Dedifferentiated amniotic fluid mesenchymal stem cell (primary cell): ENCODE results near the gene CTSD.

Experiments used
- DNase-seq: peaks from one replicate; pipeline ENCODE4 v3.0.0-alpha.2; 2016; ENCODE audit errors: extremely low spot score

Gene CTSD

DNA sequence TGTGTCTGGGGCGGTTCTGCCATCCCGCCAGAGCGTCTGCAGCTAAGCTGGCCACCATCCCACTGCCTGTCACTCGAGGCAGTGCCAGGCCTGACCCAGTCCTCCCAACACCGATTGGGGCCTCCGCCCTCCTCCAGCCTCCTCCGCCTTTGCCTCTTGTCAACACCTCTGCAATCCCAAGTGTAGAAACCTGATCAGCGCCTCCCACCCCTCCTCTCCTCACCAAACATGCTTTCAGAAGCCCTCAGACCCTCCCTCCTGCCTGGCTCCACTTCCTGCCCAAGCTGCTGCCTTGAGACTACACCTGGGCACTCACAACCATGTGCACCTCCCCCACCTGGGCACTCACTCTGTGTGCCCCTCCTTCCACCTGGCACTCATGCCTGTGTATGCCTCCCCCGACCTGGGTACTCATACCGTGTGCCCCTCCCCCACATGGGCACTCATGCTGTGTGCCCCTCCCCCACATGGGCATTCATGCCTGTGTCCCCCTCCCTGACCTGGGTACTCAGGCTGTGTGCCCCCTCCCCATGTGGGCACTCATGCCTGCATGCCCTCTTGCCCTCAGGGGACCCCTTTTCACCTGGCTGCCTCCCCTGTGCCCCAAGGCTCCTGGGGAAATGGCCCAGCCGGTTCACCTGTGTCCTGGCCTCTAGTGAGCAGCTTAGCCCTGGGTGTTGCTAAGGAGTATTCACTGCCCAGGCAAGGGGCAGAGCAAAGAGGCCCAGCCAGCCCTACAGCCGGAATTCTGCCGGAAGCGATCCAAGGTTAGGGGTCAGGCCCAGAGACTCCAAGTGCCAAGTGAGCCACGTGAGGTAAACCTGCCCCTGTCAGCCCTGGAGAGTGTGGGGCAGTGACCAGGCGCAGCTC lies 7.8 kb downstream of the CTSD start:
- DNase-seq = no peak

DNA sequence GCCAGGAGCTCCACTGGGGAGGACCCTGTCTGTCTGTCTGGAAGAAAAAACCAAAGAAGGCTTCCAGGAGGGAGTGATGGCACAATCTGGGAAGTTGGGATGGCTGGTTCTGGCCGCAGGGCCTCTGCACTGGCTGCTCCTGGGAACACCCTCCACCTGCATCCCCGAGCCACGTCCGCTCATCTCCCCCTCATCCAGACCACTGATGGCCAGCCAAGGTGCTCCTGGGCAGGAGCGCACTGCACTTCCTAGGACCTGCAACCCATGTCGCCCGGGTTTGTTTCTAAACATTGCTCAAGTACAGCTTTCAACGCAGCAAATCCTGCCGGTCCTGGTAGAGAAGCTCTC lies 8.4 kb downstream of the CTSD start:
- no peak for DNase-seq

DNA sequence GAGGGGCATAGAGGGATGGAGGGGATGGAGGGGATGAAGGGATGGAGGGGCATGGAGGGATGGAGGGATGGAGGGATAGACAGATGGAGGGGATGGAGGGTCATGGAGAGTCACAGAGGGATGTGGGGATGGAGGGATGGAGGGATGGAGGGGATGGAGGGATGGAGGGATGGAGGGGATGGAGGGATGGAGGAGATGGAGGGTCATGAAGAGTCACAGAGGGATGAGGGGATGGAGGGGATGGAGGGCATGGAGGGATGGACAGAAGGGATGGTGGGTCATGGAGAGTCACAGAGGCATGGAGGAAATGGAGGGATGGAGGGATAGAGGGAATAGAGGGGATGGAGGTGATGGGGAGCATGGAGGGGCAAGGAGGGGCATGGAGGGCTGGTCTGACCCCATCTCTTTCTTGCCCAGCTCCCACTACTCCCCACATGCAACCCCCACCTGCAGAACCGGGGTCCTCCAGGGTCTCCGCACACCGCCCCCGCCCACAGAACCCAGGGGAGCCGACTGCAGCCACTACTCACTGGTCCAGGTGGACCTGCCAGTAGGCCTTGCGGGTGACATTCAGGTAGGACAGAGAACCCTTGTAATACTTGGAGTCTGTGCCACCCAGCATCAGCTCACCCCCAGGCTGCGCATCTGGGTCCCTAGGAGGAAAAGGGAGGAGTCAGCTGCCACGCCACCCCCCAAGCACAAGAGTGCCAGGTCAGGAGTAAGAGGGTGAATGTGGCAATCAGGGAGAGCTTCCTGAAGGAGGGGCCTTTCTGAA lies 9.2 kb downstream of the CTSD start:
- DNase-seq = no peak

DNA sequence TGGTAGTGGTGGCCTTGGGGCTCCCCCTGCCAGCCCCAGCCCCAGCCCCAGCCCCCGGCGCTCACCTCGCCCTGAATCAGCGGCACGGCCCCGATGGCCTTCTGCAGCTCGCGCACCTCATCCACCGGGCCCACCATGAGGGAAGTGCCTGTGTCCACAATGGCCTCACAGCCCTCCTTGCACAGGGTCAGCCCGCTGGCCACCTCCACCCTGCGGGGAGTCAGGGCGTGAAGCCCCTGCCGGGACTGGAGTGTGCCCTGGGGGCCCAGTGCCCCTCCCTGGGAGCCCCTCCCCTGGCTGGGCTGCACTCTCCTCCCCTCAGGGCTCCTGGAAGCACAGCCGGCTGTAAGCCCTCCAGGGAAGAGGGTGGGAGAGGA lies 9.8 kb downstream of the CTSD start:
- DNase-seq = no peak

DNA sequence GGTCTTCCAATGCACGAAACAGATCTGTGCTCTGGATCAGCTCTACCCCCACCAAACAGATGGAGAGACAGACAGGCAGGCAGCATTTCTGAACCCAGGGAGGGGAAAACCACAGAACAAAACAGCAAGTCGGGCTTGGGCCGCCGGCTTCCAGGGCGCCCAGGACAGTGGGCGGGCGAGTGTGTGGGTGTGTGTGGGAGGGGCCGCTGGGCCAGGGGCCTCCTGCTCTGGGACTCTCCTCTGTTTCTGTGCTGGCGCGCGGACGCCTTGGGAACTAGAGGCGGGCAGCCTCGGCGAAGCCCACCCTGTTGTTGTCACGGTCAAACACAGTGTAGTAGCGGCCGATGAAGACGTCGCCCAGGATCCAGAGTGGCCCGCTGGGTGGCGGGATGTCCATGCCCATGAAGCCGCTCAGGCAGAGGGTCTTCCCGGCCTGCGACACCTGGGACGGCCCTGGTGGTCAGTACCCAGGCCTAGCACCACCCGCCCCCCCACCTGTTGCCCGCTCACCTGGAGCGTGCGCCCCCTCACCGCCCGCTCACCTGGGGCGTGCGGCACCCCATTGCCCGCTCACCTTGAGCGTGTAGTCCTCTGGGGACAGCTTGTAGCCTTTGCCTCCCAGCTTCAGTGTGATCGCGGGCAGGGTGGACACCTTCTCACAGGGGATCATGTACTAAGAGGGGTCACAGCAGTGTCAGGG lies 10.3 kb downstream of the CTSD start:
- no peak for DNase-seq

DNA sequence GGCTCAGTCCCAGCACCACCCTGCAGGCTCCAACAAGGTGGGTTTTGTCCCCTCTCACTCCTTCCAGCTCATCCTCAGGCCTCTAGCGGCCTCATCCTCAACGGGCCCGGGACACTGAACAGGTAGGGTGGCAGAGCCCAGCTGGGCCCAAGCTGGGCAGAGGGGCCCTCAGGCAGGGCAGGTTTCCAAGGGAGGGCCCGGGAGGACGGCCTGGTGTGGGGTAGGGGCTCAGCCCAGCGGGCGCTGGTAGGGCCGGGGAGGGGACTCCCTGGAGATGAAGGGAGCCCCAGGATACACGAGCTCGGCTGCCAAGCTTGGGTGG lies 10.9 kb downstream of the CTSD start:
- no peak for DNase-seq

DNA sequence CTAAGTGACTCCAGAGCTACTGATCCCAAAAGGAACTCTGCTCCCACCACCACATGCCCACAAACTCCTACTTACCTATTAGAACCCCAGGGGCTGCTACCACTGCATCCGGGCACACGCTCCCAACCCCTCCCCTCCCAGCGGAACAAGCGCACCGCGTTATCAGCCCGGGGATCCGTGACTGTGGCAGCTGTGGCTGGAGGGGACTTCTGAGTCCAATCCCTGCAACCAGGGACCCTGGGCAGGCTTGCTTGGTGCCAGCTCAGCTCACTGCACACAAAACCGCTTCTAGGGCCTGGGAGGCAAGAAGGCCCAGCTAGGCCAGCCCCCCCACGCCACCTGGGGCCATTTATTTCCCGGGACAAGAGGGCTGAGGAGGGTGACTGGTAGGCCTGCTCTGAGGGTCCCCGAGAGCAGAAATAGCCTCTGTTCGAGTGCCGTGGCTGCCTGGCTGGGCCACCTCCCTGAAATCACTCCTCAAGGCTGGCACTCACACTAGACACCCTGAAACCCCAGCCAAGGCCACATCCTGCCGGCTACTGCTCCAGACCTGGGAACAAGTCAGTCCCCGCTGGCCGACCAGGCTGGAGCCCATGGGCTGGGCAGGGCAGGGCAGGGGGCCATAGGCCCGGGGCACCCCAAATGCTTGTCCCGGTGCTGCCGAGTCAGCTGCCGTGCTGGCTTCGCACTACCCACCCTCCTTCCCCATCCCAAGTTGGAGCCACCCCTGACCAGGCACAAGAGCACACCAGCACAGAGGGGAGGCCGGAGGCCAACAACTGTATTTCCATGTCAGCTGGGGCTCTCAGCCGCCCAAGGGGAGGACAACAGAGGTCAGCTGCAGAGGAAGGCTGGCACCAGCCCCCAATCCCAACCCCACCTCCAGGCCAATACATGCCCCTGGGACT lies 11.5 kb downstream of the CTSD start:
- DNase-seq = no peak

DNA sequence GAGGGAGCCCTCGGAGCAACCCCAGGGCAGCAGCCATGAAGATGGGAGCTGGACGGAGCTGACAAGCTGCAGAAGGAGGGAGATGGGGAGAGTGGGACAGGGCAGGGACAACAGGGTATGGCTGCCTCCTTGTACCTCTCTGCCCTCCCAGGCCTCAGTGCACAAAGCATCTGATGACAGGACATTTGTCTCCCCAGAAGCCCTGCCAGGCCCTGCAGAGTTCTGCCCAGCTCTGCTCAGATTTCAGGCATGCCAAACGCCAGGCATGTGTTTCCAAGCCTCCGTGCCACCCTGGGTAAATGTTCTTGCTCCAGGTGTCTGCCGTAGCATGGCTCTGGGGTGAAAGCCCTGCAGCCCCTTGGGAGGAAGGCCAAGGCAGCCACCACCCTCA lies 12.2 kb downstream of the CTSD start:
- no peak for DNase-seq

DNA sequence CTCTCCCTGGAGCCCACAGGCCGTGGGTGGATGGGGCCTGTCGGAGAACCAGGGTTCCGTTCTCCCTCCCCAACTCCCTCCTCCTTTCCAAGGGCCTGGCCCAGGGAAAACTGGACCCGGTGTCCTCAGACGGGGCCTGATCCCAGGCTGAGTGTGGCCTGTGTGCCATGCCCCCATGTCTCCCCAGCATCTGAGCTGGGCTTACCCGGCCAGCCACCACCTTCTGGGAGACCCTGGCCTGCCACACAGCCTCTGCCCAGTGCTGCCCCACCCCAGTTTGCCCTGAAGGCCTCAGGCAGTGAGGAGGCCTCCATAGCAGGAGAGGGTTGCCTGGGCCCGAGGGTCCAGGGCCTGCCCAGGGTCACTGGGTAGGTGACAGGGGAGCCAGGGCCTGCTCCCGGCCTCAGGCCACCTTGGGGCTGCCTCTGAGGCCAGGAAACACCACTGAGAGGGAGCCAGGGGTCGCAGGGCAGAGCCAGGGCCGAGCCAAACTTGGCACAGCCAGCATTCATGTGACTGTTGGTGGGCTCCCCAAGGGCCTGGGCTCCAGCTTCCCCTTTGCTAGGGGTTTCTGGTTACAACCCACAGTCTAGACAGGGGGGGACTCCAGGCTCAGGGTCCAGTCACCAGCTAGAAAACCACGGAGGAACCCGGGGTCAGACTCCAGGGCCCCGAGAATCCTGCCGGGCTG lies 12.7 kb downstream of the CTSD start:
- no peak for DNase-seq

DNA sequence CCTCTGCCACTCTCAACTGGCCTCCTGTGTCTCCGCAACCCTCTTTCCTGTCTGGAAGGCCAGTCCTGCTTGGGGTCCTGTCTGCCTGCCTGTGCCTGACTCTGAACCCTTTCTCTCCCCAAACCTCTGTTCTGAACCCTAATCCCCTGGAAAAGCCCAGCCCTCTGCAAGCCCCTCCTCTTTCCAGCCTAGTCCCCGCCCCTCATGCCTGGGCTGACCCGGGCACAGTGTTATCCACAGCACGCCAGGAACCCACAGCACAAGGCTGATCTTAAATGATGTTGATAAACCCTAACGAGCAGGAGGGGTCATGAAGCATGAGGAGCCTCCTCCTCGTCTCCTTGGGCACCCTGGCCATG lies 13.3 kb downstream of the CTSD start, which contains the start of gene IFITM10:
IFITM10 (minus strand) TSS at position 115 of the 359 bp plus-strand sequence. CDS start 153 bp downstream, outside the sequence.
- no peak for DNase-seq

DNA sequence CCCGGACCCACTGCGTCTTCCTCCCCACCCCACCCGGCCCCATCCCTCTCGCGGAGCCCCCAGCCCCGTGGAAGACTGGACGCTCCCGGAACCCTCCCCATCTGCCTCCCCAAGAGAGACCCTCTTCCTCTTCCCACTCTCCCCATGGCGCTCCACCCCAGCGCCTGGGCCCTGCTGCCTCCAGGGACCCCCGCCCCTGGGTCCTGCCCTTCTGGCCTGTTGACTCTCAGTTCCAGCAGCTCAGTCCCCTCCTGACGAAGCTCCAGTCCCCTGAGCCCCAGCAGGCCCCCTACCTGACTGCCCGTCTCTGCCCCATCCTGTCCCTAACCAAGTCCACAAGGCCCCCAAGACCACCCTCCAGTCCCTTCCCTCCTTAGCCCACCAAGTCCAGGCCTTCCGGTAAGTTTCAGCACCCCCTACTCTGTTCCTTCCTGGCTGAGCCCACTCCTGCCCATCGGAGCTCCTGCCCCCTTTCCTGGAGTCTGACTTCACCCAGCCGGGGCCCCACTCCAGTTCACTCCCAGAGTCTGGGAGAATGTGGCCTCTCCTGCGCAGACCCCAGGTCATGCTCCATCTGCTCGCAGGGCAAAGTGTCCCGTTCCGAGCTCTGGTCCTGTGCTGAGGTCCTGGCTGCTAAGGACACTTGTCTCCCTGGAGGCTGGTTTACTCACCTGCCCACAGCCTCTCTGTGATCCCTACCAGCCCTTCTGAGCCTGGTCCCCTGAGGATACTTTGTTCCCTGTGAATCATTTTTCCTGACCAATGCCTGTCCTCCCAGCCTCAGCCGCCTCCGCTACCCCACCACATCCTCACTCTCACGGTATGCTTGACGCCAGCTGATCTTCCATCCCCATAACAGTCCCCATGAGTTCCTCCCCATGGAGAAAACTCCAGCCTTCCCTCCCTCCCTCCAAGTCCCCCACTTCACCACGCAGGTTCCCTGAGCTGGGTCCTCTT lies 14.1 kb downstream of the CTSD start:
- DNase-seq = peak; percentile 61

DNA sequence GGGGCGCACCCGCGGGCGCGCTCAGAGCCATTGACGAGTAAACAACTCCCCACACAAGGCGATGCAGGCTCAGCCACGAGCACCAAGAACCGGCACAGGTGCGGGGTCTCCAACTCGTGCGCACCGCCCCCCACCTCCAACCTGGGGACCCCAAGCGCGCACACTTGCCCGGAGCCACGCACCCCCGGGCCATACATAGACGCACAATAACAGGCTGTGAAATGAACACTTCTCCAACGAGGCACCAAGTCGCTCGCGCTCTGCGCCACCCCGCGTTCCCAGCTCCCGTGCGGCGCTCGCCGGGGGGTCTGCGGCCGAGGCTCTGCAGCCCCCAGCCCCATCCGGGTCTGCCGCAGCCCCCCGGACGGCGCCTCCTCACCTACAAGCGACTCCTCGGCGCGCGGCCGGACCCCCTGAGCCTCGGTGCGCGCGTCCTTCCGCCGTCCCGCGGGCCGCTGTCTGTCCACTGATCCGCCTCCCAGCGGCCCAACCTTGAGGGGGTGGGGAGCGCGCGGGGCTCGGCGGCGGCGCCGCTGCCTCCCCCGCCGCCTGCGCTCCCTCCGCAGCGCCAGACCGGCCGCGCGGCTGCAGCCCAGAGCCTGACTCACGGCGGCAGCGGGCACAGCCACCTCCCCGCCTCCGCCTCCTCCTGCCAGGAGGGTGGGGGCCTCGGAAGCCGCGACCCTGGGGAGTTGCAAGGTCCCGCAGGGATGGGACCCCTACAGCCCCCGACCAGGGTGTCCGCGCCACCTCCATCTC lies 14.9 kb downstream of the CTSD start:
- DNase-seq = no peak

DNA sequence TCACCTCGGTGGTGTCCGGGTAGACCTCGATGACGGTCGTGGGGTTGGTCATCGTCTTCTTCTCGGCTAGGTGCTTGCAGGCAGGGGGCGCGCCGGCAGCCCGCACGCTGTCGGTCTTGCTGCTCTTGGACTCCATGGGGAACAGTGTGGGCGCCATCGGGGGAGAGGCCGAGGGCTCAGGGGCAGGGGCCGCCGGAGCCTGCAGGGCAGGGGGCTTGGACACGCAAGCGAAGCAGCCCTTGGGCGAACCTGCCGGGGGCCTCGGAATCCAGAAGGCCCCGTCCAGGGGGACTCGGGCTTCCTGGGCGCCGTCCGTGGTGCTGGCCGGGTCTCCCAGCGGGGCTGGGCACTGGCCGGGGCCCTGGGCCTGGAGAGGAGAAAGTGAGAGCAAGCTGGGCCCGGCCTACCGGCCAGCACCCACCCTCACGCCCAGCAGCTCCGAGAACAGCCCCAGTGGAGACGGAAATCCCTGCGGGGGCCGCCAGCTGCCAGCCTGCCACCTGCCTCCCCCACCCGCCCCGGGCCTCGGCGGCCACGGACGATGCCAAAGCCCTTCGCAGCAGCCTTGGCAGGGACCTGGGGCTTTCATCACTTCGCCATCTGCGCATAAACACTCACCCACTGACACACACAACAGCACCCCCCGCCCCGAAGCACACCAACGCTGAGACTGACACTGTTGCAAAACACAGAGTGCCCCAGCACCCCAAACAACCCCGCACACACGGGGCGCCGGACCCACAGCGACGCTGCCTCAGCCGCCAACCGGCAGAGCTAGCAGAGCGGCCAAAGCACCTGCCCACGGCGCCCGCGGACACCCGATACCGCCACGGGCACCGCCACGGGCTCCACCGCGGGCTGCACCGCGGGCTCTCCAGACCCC lies 15.7 kb downstream of the CTSD start:
- no peak for DNase-seq

DNA sequence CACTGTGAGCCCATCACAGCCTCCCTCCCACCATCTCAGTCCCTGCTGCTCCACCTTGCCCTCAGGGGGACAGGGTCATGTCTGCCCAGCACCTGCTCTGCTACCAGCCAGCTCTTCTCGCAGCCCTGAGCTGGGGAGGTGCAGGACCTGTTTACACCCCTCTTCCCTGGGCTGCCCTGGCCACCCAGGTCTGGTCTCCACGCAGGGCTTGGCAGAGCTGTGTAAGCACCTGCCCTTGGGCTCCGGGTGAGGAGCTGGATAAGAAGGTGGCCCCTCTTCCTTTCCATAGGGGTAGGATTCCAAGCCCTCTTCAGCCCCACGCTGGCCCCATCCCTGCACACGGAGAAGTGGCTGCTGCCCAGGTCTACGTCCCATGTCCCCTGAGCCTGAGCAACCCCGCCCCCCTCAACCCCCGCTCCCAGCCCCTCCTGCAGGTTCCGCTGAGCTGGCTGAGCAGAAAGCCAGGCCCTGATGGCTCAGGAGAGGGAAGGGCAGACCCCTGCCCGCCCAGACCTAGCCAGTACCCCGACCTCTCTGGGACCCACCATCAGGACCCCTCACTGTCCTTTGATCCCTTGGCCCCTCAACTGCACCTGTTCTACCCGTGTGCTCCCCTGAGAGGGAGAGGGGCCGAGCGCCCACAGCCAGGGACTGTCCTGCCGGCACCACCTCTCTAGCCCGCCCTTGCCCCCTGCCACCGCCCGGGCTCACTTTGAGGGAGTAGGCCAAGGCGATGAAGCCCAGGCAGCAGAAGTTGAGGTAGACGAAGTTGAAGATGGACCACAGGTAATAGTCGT lies 16.6 kb downstream of the CTSD start:
- DNase-seq = no peak

DNA sequence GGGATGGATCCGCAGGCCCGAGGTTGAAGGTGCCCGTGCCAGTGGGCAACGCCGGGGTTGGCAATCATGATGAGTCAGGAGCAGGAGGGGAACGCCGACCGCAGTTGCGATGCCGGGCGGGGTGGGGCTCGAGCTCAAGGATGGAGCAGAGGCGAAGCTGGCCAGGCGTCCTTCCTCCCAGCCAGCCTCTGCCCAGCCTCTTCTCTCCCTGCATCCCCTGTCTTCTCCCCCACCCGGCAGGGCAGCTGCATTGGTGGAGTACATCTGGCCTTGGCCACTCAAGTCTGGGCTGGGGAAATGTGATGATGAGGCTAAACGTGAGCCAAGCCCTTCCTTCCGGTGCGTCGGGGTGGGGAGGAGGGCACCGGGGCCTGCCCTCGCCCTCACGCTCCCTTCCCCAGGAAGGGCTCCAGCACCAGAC lies 17.2 kb downstream of the CTSD start:
- DNase-seq = no peak

DNA sequence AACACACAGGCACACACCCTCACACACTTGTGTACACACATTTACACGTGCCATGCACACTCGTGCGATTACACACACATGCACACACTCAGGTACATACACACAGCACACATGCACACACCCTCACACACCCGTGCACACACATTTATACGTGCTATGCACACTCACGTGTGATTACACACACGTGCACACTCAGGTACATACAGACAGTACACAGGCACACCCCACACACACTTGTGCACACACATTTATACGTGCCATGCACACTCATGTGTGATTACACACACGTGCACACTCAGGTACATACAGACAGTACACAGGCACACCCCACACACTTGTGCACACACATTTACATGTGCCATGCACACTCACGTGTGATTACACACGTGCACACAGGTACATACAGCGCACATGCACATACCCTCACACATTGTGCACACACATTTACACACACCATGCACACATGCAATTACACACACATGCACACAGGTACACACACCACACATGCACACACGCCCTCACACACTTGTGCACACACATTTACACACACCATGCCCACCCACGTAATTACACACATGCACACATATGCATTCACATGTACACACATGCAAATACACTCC lies 17.9 kb downstream of the CTSD start:
- DNase-seq = no peak
